C4-2B (cell line): ENCODE measurements around the gene FAM174C.

ENCODE experiments used
- ZFX ChIP-seq: fragments of 450-650 bp; IDR thresholded peaks from 2 replicates; pipeline ENCODE4 v1.6.1; 2017
- TF ChIP-seq, protein P1 (sequence below): fragments of 450-650 bp; conservative IDR thresholded peaks from 2 replicates; pipeline ENCODE4 v1.5.1; 2017; ENCODE audit warnings: mild to moderate bottlenecking

DNA sequence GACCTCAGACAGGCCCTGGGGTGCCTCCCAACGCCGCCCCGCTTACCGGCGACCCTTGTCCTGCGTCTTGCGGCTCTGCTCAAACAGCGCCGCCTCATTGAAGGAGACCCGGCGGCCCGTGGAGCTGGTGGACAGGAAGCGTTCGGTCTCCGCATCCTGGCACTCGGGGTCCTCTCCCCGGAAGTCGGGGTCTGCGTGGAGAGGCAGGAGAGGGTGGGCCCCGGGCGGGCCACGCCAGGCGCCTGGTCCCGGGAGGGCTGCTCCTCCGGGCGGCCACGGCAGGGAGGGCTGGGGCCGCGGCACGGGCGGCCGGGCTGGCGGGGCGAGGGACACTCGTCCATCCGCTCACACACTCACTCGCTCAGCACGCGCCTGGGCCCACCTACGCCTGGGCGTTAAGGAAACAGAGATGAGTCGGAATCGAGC lies 40.4 kb upstream of the FAM174C start:
- TF ChIP-seq, protein P1, sequence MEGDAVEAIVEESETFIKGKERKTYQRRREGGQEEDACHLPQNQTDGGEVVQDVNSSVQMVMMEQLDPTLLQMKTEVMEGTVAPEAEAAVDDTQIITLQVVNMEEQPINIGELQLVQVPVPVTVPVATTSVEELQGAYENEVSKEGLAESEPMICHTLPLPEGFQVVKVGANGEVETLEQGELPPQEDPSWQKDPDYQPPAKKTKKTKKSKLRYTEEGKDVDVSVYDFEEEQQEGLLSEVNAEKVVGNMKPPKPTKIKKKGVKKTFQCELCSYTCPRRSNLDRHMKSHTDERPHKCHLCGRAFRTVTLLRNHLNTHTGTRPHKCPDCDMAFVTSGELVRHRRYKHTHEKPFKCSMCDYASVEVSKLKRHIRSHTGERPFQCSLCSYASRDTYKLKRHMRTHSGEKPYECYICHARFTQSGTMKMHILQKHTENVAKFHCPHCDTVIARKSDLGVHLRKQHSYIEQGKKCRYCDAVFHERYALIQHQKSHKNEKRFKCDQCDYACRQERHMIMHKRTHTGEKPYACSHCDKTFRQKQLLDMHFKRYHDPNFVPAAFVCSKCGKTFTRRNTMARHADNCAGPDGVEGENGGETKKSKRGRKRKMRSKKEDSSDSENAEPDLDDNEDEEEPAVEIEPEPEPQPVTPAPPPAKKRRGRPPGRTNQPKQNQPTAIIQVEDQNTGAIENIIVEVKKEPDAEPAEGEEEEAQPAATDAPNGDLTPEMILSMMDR: no peak
- no peak for TF ChIP-seq ZFX
